ENCODE data around the gene IL1RAPL2.
A peak's percentile ranks its signal among the peaks of the same experiment; 100 is the strongest.
"Not testable (repeated sequence)": the region's sequence is repeated elsewhere in the genome, so short reads cannot be mapped to it uniquely, and the experiment has no call there.

Gene IL1RAPL2

DNA sequence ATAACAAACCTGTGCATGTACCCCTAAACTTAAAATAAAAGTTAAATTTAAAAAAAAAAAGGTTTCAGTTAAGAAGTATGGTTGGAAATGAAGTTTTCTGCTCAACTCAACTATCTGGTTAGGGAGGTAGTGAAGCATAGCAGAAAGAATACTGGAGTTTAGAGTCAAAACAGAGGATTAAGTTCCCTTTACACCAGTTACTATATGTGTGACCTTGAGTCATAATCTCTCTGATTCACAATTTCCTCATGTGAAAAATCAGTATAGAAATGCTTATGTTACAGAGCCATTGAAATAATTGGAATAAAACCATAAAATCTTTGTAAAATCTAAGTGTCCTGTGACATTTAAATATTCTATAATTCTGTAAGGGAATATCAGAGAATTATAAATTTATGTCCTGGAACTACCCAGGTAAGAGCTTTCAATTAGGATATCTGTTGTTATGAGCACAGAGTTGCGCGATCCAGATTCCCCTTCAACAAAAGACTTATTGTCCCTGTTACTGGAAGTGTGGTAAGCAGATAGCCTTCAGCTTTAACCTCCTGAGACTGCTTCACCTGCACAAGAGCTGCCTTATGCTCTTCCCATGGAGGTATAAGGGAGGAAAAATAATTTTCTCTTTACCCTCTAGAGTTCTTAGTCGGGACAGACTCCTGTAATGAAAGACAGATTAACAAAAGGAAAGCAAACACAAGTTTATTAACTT is 1052.5 kb downstream of the IL1RAPL2 start:
- no peak for DNase-seq (ENCODE audit: low read depth)

DNA sequence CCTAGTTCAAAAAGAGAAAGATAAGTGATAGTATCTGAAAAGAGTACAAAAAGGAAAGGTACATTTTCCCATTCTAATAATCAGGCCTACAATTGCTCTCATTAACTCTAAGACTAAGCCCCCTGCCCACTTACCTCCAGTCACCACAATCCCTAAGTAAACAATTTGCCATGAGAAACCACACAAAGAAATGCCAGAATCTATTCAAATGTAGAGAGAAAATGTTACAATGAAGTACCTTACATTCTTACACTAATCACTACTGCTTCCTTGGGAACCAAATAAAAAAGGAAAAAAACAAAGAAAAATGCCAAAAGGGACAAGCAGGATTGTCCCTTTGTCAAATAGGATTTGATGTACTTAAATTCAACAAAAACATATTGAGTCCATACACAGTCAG is 1068.2 kb downstream of the IL1RAPL2 start:
- no peak for DNase-seq (ENCODE audit: low read depth)

DNA sequence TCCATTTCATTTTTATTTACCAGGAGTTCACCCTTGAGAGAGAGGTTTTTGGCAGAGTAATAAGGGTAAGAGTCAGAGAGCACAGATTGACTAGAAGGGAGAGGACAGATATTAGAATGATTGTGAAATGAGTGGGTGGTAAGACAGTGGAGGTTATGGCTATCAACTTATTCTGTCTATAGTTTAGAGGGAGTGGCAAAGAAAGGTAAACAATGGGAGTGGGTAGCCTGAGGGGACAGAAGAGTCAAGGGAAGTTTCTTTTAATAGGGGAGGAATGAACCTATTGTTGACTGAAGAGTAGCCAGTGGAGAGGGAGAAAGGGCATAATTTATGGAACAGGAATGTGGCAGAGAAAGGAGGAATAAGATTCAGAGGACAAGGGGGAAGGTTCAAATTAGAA is 1069.8 kb downstream of the IL1RAPL2 start:
- DNase-seq (ENCODE audit: low read depth) = no peak

DNA sequence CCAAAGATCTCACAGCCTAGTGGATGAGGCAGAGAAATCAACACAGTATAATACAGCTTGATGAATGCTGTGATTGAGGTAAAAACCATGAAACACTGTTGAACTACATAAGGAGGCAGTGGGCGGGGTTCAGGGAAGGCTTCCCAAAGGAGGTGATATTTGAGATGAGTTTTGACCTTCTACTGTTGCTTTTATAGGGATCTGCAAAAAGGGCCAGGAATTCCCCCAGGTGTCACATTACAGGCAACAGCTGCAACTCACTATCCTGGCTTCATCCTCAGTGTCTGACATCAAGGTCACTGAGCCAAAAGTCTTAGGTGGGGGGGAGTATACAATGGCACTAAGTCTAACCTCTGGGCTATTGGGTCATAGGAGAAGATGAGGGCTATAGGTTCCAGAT is 1070.7 kb downstream of the IL1RAPL2 start:
- no peak for DNase-seq (ENCODE audit: low read depth)

DNA sequence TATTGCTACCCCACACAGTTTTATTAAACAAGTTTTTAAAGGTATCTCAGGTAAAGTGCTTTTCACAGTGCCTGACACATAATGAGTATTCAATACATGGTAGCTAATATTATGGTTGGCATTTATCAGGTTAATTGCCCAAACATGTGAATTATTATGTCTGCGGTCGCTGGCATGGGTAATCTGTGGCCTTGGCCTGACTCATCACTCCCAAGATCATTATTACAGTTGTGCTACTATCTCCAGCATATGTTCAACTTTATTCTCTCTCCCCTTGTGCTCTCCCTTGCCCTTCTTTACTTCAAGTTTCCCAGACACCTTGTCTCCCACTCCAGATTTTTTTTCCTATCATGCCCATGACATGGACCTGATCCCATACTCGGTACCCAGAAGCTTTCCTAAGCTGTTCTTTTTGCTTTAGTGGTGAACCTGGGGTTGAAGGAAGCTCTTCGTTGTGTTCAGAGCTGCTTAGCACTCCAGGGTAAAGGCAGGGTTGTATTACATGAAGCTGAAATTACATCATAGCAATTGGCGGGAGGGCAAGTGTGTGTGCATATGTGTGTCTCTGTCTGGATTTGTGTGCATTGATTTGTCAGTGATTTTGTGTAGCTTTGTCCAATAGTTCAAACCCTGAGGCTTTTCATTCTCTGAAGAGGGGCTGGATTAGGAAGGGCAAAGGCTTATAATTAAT is 1079.8 kb downstream of the IL1RAPL2 start:
- DNase-seq (ENCODE audit: low read depth) = no peak

DNA sequence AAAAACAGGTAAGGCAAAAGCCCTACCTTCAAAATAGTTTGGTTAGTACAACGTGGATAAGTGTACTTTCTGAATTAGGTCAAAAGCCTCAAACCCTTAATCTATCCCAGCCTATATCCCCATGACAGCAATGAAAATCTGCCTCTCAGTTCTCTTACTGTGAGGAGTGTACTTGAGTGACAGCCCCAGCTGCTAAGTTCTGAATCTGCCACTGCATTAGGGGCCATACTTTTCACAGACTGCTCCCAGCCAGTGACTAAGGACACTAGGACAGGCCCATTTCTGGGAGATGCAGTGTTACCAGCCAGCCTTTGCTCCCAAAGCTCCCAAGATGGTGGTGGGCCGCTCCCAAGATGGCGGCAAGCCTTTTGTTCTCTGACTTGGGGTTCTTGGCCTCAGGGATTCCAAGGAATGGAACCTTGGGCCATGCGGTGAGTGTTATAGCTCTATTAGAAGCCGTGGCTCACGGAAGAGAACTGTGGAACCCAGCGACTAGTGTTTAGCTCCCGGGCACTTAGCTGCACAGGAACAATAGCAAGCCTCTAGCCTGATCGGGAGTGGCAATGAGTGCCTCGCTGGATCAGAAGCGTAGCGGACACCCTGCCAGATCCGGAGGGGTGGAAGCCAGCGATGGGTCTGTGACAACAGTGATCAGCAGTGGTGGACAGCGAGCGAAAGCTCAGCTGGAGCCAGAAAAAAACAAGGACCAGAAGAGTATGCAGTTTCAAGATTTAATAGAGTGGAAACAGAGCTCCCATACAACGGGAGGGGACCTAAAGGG is 1080.8 kb downstream of the IL1RAPL2 start:
- DNase-seq (ENCODE audit: low read depth) = no peak

DNA sequence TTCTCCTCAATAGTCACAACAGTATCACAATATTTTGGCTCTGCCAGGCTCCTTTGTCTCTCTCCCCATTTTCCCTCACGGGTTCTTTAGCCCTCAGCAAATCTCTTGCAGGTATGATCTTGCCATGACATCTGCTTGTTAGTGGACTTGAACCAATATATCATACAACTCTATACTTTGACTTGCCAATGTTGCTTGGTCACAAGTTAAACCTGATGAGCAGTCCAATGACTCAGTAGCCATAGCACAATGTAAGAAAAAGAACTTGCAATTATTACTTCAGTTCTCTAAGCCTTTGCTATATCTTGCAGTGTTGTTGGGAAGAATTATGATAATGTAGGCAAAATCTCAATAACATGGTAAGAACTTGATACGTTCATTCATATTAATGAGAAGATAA is 1081.8 kb downstream of the IL1RAPL2 start:
- DNase-seq (ENCODE audit: low read depth) = no peak

DNA sequence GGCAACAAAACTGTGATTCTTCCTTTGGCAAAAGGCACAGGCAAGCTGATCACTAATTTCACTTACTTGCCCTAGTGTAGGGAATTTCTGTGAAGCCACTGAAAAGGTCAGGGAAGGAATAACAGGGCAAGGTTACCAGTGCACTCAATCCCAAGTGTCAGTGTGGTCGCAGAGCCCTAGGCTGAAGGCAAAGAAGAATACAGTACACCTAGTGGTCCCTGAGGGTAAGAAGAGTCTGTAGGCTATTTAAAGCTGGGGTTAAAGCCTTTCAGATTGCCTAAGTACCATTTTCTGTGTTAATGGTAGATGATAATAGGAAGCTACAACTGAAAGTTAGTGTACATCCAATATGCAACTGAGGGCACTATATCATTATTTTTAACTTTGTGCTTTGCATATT is 1082.7 kb downstream of the IL1RAPL2 start:
- DNase-seq (ENCODE audit: low read depth) = no peak

DNA sequence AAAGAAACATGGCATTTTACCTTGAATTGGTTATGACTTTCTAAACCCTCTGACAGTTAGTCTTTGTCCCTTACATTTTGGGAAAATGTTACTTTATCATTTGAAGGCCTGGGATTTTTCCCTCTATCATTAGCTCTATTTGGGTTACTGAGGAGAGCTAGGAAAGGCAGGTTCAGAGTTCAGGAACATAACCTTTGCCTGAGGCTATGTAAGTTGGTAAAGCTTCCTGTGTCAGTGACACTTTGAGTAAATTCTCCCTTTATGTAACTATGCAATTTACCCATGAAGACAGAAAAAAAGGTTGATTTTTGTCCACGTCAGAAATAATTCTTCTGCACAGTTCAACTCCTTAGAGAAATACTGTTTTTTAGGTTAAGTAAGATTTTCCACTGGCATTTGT is 1084.6 kb downstream of the IL1RAPL2 start:
- DNase-seq (ENCODE audit: low read depth) = no peak

DNA sequence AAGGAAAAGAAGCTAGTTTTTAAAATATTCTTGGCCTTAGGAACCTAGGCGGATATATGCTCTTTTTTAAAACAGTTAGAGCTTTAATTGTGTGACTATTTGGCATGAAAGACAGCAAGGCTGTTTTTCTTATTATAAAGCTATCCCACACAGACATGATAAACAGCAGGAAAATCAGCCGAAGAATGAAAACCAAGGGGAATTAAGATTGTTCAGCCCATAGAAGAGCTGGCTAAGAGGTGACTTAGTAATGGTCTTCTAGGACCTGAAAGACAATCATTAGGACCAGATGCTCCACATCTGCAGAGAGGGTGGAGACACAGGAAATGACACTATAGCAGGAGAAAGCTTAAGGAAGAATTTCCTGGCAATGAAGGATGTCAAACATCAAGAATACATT is 1085.0 kb downstream of the IL1RAPL2 start:
- no peak for DNase-seq (ENCODE audit: low read depth)

DNA sequence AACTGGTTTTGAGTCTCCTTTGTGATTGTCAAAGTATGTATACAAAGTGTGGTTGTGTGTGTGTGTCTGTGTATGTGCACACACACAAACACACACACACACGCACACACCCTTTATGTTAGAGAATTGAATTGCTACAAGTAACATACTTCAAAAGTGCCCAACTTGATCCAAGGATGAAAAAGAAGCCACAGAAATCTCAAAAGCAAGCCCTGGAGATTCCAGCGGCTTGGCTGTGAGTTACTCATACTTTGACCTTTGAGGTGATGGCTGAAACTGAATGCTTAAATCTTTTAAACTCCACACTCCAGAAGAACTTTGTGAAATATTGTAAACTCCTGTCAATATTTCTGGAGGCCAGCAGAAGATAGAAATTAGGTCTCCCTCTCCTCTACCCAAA is 1087.9 kb downstream of the IL1RAPL2 start:
- DNase-seq (ENCODE audit: low read depth) = no peak

DNA sequence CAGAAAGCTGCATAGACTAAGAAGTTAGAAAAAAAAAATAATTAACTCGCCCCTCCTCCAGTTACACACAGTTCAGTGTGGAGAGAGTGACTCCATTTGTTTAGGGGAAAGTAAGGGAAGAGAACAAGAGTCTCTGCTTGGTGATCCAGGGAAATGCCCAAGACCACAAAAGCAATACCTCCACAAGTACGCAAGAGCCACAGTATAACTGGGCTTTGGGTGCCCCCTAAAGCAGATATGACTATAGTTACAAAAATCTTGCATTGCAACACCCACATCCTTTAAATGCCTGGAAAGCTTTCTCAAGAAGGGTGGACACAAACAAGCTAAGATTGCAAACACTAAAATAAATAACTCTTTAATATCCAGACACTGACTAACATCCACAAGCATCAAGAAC is 1092.1 kb downstream of the IL1RAPL2 start:
- peak; percentile 14 for DNase-seq (ENCODE audit: low read depth)

DNA sequence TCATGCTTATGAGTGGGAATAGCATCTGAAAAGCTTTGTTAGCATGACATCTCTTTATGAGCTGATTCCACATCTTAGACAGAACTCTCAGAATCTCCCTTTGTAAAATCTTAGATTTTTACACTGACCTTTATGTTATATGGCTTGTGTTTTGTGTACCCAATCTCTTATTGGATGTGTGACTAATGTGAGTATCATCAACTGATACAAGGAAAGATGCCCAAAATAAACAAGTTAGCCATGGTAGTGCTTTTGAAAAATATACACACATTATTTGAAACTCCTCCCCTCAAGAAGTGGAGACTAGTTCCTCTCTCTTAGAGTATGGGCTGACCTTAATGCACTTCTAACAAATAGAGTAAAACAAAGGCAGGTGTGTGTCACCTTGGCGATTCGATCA is 1096.2 kb downstream of the IL1RAPL2 start:
- no peak for DNase-seq (ENCODE audit: low read depth)

DNA sequence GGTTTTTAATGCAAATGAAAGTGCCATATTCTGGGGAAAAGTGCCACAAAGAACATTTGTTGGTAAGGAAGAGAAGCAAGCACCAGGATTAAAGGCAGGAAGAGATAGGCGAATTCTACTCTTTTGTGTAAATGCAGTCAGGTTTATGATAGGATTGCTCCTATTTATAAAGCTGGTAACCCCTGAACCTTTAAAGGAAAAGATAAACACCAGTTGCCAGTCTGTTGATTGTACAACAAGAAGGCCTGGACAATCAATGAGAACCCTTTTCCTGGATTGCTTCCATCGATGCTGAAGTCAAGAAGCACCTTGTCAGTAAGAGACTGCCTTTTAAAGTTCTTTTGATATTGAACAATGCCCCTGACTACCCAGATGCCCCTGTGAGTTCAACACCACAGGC is 1098.2 kb downstream of the IL1RAPL2 start:
- no peak for DNase-seq (ENCODE audit: low read depth)

DNA sequence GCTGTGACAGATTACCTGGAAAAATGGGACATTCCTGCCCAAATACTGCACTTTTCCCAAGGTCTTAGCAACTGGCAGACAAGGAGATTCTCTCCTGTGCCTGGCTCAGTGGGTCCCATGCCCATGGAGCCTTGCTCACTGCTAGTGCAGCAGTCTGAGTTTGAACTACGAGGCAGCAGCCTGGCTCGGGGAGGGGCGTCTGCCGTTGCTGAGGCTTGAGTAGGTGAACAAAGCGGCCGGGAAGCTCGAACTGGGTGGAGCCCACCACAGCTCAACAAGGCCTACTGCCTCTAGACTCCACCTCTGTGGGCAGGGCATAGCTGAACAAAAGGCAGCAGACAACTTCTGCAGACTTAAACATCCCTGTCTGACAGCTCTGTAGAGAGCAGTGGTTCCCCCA is 1118.3 kb downstream of the IL1RAPL2 start:
- DNase-seq (ENCODE audit: low read depth) = not testable (repeated sequence)

DNA sequence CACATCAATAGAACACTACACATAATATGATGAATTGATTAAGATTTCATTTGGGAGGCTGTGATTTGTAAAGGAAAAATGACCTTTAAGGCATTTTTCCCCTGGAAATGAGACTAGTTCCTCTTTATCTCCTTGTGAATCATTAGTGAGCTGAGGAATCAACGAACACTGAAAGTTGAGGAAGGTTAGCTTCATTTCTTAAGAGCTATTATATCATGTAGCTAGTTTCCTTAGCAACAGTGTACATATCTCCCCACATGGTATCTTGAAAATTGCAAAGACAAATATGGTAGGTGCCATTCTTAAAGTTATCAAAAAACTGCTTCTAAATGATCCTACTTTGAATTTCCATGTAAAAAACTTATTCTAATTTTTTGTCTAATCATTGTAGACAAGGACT is 1128.8 kb downstream of the IL1RAPL2 start:
- no peak for DNase-seq (ENCODE audit: low read depth)

DNA sequence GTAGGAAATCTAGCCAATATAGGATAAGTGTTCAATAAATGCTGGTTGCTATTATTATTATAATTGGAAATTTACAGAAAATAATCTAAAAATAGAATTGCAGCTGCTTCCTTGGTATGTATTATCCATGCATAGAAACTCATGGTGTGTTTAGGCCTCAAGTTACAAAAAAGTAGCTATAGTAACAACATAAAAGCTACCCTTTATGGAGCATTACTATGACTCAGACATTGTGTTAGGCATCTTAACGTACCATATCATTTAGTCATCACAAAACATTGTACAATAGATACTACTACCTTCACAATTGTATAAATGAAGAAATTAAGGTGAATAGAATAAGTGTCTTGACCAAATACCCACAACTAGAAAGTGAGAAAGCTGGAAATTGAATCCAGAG is 1129.5 kb downstream of the IL1RAPL2 start:
- DNase-seq (ENCODE audit: low read depth) = no peak

DNA sequence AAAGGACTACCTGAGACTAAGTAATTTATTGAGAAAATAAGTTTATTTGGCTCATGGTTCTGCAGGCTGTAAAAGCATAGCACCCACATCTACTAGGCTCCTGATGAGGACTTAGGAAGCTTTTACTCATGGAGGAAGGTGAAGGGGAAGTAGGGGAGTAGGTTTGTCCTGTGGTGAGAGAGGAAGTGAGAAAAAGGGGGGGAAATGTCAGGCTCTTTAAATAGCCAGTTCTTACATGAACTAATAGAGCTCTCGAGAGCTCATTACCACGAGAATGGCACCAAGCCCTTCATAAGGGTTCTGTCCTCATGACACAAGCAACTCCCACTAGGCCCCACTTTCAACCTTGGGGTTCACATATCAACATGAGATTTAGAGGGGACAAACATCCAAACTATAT is 1130.9 kb downstream of the IL1RAPL2 start:
- no peak for DNase-seq (ENCODE audit: low read depth)

DNA sequence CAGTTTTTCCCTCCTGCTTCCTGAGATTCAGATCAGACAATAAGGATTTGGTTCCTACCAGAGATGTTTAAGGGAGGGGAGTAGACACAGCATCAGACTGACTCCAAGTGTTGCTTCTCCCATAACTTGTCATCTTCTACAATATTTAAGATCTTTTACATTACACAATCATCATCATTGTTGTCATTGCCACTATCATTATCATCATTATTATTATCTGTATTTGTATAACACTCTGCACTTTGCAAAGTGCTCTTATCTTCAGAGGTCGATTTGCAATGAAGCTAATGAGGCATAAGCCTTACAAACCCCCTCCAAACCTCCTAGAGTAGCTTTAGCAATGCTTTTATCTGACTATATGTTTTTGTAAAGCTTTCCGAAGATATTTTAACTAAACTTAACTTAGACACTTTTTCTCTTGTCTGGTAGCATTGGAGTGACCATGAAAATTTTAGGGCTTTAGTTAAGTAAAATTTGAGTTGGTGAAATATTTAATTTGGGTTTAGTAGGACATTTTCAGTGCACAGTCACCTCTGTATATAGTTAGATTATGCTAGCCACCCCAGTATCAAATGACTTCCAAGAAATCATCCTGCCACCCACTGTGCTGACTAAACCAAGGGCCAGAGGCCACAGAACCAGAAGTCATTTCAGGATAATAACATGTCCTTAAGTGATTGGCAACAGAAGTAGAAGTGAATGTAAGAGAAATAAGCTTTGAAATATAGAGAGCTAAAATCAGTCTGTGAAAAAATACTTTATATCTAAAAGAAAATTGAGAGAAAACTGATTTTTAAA is 1132.2 kb downstream of the IL1RAPL2 start:
- DNase-seq (ENCODE audit: low read depth) = no peak

DNA sequence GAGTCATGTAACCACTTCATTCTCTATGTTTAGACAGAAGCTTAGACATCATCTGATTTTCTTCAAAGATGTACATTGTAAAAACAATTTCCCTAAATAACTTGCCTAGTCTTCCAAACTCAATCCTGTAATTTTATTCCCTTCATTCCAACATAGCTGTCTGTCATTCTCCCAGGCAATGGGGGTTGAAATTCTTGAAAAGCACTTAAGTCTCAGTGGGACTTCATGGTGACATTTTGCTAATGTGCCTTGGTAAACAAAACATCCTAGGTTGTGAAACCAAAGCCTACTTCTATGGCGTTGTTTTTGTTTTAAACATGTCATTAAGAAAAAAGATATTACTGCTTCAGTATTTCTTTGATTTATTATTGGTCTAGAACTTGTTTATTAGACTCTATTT is 1134.3 kb downstream of the IL1RAPL2 start:
- no peak for DNase-seq (ENCODE audit: low read depth)

DNA sequence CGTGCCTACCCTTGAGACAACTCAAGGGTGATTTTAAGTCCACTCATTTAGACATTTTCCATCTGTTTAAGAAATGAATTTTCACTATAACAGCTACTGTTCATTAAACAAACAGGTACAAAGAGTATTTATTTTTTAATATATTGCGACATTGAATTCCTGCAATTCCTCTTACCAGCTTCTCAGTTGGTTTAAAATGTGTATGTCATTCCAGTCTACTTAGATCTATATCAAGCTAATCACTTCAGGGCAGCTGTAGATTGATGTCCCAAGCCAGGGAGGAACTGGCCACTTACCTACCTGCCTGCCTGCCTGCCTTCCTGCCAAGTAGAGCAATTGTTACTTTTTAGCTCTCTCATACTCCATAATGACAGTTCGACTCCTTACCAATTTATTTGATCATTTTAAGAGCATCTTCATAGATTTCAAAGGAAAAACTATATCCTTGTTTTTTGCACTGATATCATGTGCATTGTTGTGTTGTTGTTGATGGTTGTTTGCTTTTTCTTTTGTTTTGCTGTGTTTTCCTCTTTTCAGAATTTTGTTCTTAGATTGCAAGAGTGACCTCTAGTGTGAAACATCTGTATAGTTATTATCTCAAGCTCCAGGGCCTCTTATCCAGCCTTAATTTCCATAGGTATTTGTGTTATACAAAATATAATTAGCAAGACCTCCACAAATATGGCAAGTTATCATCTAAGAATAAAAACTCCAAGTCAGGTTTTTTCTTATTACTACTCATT is 1135.5 kb downstream of the IL1RAPL2 start:
- no peak for DNase-seq (ENCODE audit: low read depth)

DNA sequence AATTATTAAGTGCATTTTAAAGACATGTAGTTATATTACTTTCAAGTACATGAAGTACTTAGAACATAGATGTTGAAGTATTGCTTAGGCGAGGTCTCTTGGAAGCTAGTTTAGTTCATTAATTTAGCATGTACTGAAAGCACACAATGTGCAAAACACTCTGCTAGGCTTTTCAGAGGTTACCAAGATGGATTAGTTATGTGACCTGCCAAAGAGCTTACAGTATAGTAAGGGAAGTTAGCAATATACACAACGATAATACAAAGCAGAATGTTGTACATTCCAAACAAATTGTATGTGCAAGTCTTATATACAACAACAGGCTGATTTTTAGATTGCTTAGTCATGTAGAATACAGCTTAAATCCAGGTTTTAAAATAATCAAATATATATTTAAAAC is 1137.9 kb downstream of the IL1RAPL2 start:
- no peak for DNase-seq (ENCODE audit: low read depth)
